B cell (primary cell): ENCODE measurements around the gene ADK.

Experiments used
- EZH2 ChIP-seq: IDR thresholded peaks from 2 replicates; pipeline ENCODE4 v1.6.1; 2012; ENCODE audit warnings: borderline replicate concordance, low read depth, mild to moderate bottlenecking, moderate library complexity, low read length; ENCODE audit not compliant: insufficient read depth, poor library complexity, severe bottlenecking
- TF ChIP-seq, protein P1 (sequence below): fragments of 200-600 bp; IDR thresholded peaks from one replicate; pipeline ENCODE4 v1.8.0; 2022; ENCODE audit warnings: antibody characterized with exemption, mild to moderate bottlenecking

DNA sequence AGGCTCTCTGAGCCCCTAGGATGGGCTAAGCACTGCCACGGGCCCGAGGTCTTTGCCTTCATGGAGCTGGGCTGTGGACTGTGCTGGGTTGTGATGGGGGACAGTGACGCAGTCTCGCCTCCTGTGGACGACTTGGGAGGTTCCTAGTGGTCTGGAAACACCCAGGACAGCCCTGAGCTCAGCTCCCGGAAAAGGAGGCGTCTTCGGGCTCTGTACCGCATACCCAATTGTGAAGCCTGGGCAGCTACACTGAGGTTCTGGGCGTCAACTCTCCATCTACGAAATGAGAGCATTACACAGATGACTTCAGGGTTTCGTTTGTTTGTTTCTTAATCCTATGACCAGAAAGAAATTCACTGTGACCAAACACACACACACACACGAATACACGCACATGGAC is 595.8 kb downstream of the ADK start:
- TF ChIP-seq, protein P1, sequence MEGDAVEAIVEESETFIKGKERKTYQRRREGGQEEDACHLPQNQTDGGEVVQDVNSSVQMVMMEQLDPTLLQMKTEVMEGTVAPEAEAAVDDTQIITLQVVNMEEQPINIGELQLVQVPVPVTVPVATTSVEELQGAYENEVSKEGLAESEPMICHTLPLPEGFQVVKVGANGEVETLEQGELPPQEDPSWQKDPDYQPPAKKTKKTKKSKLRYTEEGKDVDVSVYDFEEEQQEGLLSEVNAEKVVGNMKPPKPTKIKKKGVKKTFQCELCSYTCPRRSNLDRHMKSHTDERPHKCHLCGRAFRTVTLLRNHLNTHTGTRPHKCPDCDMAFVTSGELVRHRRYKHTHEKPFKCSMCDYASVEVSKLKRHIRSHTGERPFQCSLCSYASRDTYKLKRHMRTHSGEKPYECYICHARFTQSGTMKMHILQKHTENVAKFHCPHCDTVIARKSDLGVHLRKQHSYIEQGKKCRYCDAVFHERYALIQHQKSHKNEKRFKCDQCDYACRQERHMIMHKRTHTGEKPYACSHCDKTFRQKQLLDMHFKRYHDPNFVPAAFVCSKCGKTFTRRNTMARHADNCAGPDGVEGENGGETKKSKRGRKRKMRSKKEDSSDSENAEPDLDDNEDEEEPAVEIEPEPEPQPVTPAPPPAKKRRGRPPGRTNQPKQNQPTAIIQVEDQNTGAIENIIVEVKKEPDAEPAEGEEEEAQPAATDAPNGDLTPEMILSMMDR, result no peak
- TF ChIP-seq EZH2, result no peak
